ENCODE data around the gene ZRANB2. TPM values are rescaled to one million over a fixed set of nuclear protein-coding genes. Genes with fewer than 3 reads are reported as not detected.

Gene ZRANB2
- total and polyA plus RNA-seq, 9 of the 15 experiments (the other 6 are each of a cell fraction or from before 2014, with no cell fraction given), result 80.8 to 264 (median 157) TPM

DNA sequence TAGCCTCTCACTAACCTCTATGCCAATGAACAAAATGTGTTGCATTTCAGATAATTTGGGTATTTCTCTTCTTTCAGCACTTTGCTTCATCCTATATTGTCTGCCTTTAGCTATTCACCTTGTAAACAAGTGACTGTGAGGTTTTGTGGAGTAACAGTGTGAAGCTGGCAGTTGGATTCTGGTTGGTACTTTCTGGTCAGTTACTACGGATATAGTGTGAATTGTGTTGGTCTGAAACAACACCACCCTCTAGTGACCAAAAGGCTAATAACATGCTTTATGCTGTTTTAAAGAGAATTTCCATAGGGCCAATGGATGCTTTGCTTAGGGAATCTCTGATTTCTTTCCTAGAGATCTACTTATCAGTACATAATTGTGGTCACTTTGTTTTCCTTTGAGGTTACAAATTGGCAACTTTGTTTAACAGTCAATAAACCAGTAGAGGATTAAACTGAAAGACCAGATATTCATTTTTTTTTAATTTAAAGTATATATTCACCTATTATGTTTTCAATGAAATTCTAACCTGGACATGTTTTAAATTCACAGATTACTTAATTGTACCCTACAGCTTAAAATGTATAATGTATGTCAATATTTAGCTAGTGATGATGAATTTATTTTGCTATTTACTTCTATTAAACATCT, 30.8 kb downstream of the ZRANB2 start (continued):
- TF ChIP-seq CTCF (IDR thresholded peaks at IDR 0.05 in 2 of 3, conservative IDR thresholded peaks at IDR 0.05 in 1 of 3; ENCODE audit: insufficient read depth in 2 of 3, low read depth in 1 of 3, low read length in 3 of 3) (peak; percentile 59 to 89 (median 70); a peak in 5 of 6 replicates), ZNF239 (CRISPR knock-in tag; IDR thresholded peaks at IDR 0.05) (no peak), ZNF79 (CRISPR knock-in tag; IDR thresholded peaks at IDR 0.05; ENCODE audit: low read depth) (no peak), CLOCK (CRISPR knock-in tag; IDR thresholded peaks at IDR 0.05; ENCODE audit: borderline replicate concordance) (no peak), BRF2 (IDR thresholded peaks at IDR 0.05; ENCODE audit: borderline replicate concordance, insufficient read depth, insufficient read length) (no peak), ZFP1 (CRISPR knock-in tag; IDR thresholded peaks at IDR 0.05) (no peak), ZKSCAN1 (IDR thresholded peaks at IDR 0.05; ENCODE audit: low read depth, low read length) (no peak), ATF4 (CRISPR knock-in tag; IDR thresholded peaks at IDR 0.05) (no peak), ETV5 (CRISPR knock-in tag; IDR thresholded peaks at IDR 0.05; ENCODE audit: low read depth) (no peak), NUFIP1 (IDR thresholded peaks at IDR 0.05; ENCODE audit: partially characterized antibody) (no peak), ARID2 (IDR thresholded peaks at IDR 0.05) (0 out of 2 replicates have a peak, but pooled peaks have one; percentile 26)
- TF ChIP-seq, protein P1, sequence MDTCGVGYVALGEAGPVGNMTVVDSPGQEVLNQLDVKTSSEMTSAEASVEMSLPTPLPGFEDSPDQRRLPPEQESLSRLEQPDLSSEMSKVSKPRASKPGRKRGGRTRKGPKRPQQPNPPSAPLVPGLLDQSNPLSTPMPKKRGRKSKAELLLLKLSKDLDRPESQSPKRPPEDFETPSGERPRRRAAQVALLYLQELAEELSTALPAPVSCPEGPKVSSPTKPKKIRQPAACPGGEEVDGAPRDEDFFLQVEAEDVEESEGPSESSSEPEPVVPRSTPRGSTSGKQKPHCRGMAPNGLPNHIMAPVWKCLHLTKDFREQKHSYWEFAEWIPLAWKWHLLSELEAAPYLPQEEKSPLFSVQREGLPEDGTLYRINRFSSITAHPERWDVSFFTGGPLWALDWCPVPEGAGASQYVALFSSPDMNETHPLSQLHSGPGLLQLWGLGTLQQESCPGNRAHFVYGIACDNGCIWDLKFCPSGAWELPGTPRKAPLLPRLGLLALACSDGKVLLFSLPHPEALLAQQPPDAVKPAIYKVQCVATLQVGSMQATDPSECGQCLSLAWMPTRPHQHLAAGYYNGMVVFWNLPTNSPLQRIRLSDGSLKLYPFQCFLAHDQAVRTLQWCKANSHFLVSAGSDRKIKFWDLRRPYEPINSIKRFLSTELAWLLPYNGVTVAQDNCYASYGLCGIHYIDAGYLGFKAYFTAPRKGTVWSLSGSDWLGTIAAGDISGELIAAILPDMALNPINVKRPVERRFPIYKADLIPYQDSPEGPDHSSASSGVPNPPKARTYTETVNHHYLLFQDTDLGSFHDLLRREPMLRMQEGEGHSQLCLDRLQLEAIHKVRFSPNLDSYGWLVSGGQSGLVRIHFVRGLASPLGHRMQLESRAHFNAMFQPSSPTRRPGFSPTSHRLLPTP (IDR thresholded peaks at IDR 0.05; ENCODE audit: borderline replicate concordance, extremely low read depth, insufficient read length), result no peak

Measured in K562 (cell line).